ENCODE measurements around the gene QSOX2.

The QSOX2 gene

GRCh38 chr9:136218271-136218670 lies 27.3 kb downstream of the QSOX2 start:
- no peaks in the 10 kb centered on the region for H4K20me1 ChIP-seq (ENCODE audit: insufficient read depth)
- no peak overlapping the region for H3K9ac ChIP-seq
- no peaks in the 10 kb centered on the region for H3K79me2 ChIP-seq (ENCODE audit: insufficient read depth, low read depth)
- H3K36me3 ChIP-seq (ENCODE audit: insufficient read depth) = no peaks in the 10 kb centered on the region
- no peak overlapping the region for H3K4me2 ChIP-seq
- H3K27me3 ChIP-seq (ENCODE audit: insufficient read depth, low read depth) = no peaks in the 10 kb centered on the region
- no peaks in the 10 kb centered on the region for H3K4me1 ChIP-seq (ENCODE audit: low read depth, poor library complexity, severe bottlenecking)
- TF ChIP-seq CTCF (conservative IDR thresholded peaks at IDR 0.05; ENCODE audit: low read depth, low read length) = no peak
- H2AFZ ChIP-seq (ENCODE audit: low read depth) = no peak overlapping the region
- H3K4me3 ChIP-seq (IDR thresholded peaks at IDR 0.05; ENCODE audit: insufficient read depth, low read depth, low read length) = no peak overlapping the region
- no peak overlapping the region for H3K27ac ChIP-seq

- H3K36me3 ChIP-seq (ENCODE audit: insufficient read depth) = no peaks in the 10 kb centered on the region
- no peaks in the 10 kb centered on the region for H3K79me2 ChIP-seq (ENCODE audit: insufficient read depth, low read depth)
- H3K4me2 ChIP-seq = no peak overlapping the region
- no peaks in the 10 kb centered on the region for H4K20me1 ChIP-seq (ENCODE audit: insufficient read depth)
- no peak overlapping the region for H2AFZ ChIP-seq (ENCODE audit: low read depth)
- no peak overlapping the region for H3K27ac ChIP-seq
- no peak overlapping the region for H3K4me3 ChIP-seq (IDR thresholded peaks at IDR 0.05; ENCODE audit: insufficient read depth, low read depth, low read length)
- TF ChIP-seq CTCF (conservative IDR thresholded peaks at IDR 0.05; ENCODE audit: low read depth, low read length) = no peak
- no peaks in the 10 kb centered on the region for H3K4me1 ChIP-seq (ENCODE audit: low read depth, poor library complexity, severe bottlenecking)
- no peak overlapping the region for H3K9ac ChIP-seq
- no peaks in the 10 kb centered on the region for H3K27me3 ChIP-seq (ENCODE audit: insufficient read depth, low read depth)
Observed at GRCh38 chr9:136216541-136217244, 28.9 kb downstream of the QSOX2 start.

GRCh38 chr9:136213733-136214132 lies 31.9 kb downstream of the QSOX2 start:
- no peaks in the 10 kb centered on the region for H3K79me2 ChIP-seq (ENCODE audit: insufficient read depth, low read depth)
- H3K27me3 ChIP-seq (ENCODE audit: insufficient read depth, low read depth) = no peaks in the 10 kb centered on the region
- H3K4me2 ChIP-seq = no peak overlapping the region
- H3K36me3 ChIP-seq (ENCODE audit: insufficient read depth) = no peaks in the 10 kb centered on the region
- no peak overlapping the region for H2AFZ ChIP-seq (ENCODE audit: low read depth)
- no peak overlapping the region for H3K27ac ChIP-seq
- H3K4me1 ChIP-seq (ENCODE audit: low read depth, poor library complexity, severe bottlenecking) = peaks cover 16% of the 10 kb centered on the region
- no peak for TF ChIP-seq CTCF (conservative IDR thresholded peaks at IDR 0.05; ENCODE audit: low read depth, low read length)
- no peak overlapping the region for H3K9ac ChIP-seq
- H3K4me3 ChIP-seq (IDR thresholded peaks at IDR 0.05; ENCODE audit: insufficient read depth, low read depth, low read length) = no peak overlapping the region
- no peaks in the 10 kb centered on the region for H4K20me1 ChIP-seq (ENCODE audit: insufficient read depth)

GRCh38 chr9:136212345-136212950 lies 33.2 kb downstream of the QSOX2 start:
- Histone ChIP-seq H4K20me1 (ENCODE audit: insufficient read depth) (no peaks in the 10 kb centered on the region), H3K4me3 (IDR thresholded peaks at IDR 0.05; ENCODE audit: insufficient read depth, low read depth, low read length) (no peak overlapping the region), H3K4me1 (ENCODE audit: low read depth, poor library complexity, severe bottlenecking) (peaks cover 27% of the 10 kb centered on the region), H3K36me3 (ENCODE audit: insufficient read depth) (no peaks in the 10 kb centered on the region), H3K27ac (no peak overlapping the region), H3K9ac (no peak overlapping the region), H3K79me2 (ENCODE audit: insufficient read depth, low read depth) (no peaks in the 10 kb centered on the region), H2AFZ (ENCODE audit: low read depth) (no peak overlapping the region), H3K27me3 (ENCODE audit: insufficient read depth, low read depth) (no peaks in the 10 kb centered on the region), H3K4me2 (no peak overlapping the region)
- no peak for TF ChIP-seq CTCF (conservative IDR thresholded peaks at IDR 0.05; ENCODE audit: low read depth, low read length)
